ENCODE results near the gene FBXO31. TPM values are rescaled to one million over a fixed set of nuclear protein-coding genes. Genes with fewer than 3 reads are reported as not detected.
A peak's percentile ranks its signal among the peaks of the same experiment; 100 is the strongest.
"Not testable (repeated sequence)": the region's sequence is repeated elsewhere in the genome, so short reads cannot be mapped to it uniquely, and the experiment has no call there.

FBXO31 gene
- total RNA-seq, 1 donor from 2014 or later = 40.1 TPM

- no peak overlapping the region for H3K4me3 Mint-ChIP-seq (ENCODE audit: low read depth)
- peaks cover 41% of the 10 kb centered on the region for H3K4me1 Mint-ChIP-seq (ENCODE audit: low read depth)
These were observed 11.3 kb downstream of the FBXO31 start for GRCh38 chr16:87372305-87372704.

GRCh38 chr16:87371261-87371866, 12.2 kb downstream of the FBXO31 start:
- Mint-ChIP-seq H3K27me3 (ENCODE audit: low read depth) (no peaks in the 10 kb centered on the region), H3K27ac (no peak overlapping the region), H3K9me3 (no peaks in the 10 kb centered on the region), H3K4me3 (ENCODE audit: low read depth) (no peak overlapping the region), H3K36me3 (ENCODE audit: low read depth) (peaks cover 21% of the 10 kb centered on the region), H3K4me1 (ENCODE audit: low read depth) (peaks cover 36% of the 10 kb centered on the region)
- no peak for DNase-seq (ENCODE audit: low spot score)
- intact Hi-C loops (cut with micrococcal nuclease) = no loop called here

More at GRCh38 chr16:87372305-87372704, 11.3 kb downstream of the FBXO31 start:
- H3K27me3 Mint-ChIP-seq (ENCODE audit: low read depth) = no peaks in the 10 kb centered on the region
- peaks cover 29% of the 10 kb centered on the region for H3K36me3 Mint-ChIP-seq (ENCODE audit: low read depth)
- H3K9me3 Mint-ChIP-seq = no peaks in the 10 kb centered on the region
- no peak for DNase-seq (ENCODE audit: low spot score)
- H3K27ac Mint-ChIP-seq = no peak overlapping the region
- intact Hi-C loops (cut with micrococcal nuclease) = no loop called here

- no peak overlapping the region for H3K27ac Mint-ChIP-seq
- DNase-seq (ENCODE audit: low spot score) = no peak
- intact Hi-C loops (cut with micrococcal nuclease) = no loop called here
- peaks cover 36% of the 10 kb centered on the region for H3K4me1 Mint-ChIP-seq (ENCODE audit: low read depth)
- H3K27me3 Mint-ChIP-seq (ENCODE audit: low read depth) = no peaks in the 10 kb centered on the region
- no peak overlapping the region for H3K4me3 Mint-ChIP-seq (ENCODE audit: low read depth)
- no peaks in the 10 kb centered on the region for H3K9me3 Mint-ChIP-seq
- peaks cover 15% of the 10 kb centered on the region for H3K36me3 Mint-ChIP-seq (ENCODE audit: low read depth)
These were observed 13.5 kb downstream of the FBXO31 start for GRCh38 chr16:87369796-87370719.

- peak overlapping the region; percentile 10 for H3K27ac Mint-ChIP-seq
- no peak overlapping the region for H3K4me3 Mint-ChIP-seq (ENCODE audit: low read depth)
- DNase-seq (ENCODE audit: low spot score) = no peak
- peaks cover 16% of the 10 kb centered on the region for H3K36me3 Mint-ChIP-seq (ENCODE audit: low read depth)
- H3K9me3 Mint-ChIP-seq = no peaks in the 10 kb centered on the region
- no peaks in the 10 kb centered on the region for H3K27me3 Mint-ChIP-seq (ENCODE audit: low read depth)
- peaks cover 43% of the 10 kb centered on the region for H3K4me1 Mint-ChIP-seq (ENCODE audit: low read depth)
- intact Hi-C loops (cut with micrococcal nuclease) = no loop called here
These were observed 14.3 kb downstream of the FBXO31 start for GRCh38 chr16:87369117-87369765.

GRCh38 chr16:87368029-87368770, 15.4 kb downstream of the FBXO31 start:
- DNase-seq (ENCODE audit: low spot score) = no peak
- Mint-ChIP-seq H3K36me3 (ENCODE audit: low read depth) (peaks cover 20% of the 10 kb centered on the region), H3K4me3 (ENCODE audit: low read depth) (no peak overlapping the region), H3K9me3 (no peaks in the 10 kb centered on the region), H3K27me3 (ENCODE audit: low read depth) (no peaks in the 10 kb centered on the region), H3K27ac (peak overlapping the region; percentile 81), H3K4me1 (ENCODE audit: low read depth) (peaks cover 44% of the 10 kb centered on the region)
- intact Hi-C loops (cut with micrococcal nuclease) = no loop called here

- Mint-ChIP-seq H3K4me1 (ENCODE audit: low read depth) (peaks cover 44% of the 10 kb centered on the region), H3K27me3 (ENCODE audit: low read depth) (no peaks in the 10 kb centered on the region), H3K9me3 (no peaks in the 10 kb centered on the region), H3K4me3 (ENCODE audit: low read depth) (no peak overlapping the region), H3K36me3 (ENCODE audit: low read depth) (peaks cover 20% of the 10 kb centered on the region), H3K27ac (peak overlapping the region; percentile 81)
- intact Hi-C loops (cut with micrococcal nuclease) = no loop called here
- DNase-seq (ENCODE audit: low spot score) = no peak
These were observed 16.0 kb downstream of the FBXO31 start for GRCh38 chr16:87367529-87367928.

- Mint-ChIP-seq H3K9me3 (no peaks in the 10 kb centered on the region), H3K4me3 (ENCODE audit: low read depth) (no peak overlapping the region), H3K36me3 (ENCODE audit: low read depth) (peaks cover 21% of the 10 kb centered on the region), H3K27me3 (ENCODE audit: low read depth) (no peaks in the 10 kb centered on the region), H3K4me1 (ENCODE audit: low read depth) (peaks cover 44% of the 10 kb centered on the region), H3K27ac (peak overlapping the region; percentile 81)
- DNase-seq (ENCODE audit: low spot score) = no peak
- intact Hi-C loops (cut with micrococcal nuclease) = no loop called here
These were observed 16.6 kb downstream of the FBXO31 start for GRCh38 chr16:87366930-87367329.

GRCh38 chr16:87366288-87366687, 17.3 kb downstream of the FBXO31 start:
- peaks cover 25% of the 10 kb centered on the region for H3K36me3 Mint-ChIP-seq (ENCODE audit: low read depth)
- intact Hi-C loops (cut with micrococcal nuclease) = no loop called here
- H3K9me3 Mint-ChIP-seq = no peaks in the 10 kb centered on the region
- H3K27me3 Mint-ChIP-seq (ENCODE audit: low read depth) = no peaks in the 10 kb centered on the region
- peaks cover 41% of the 10 kb centered on the region for H3K4me1 Mint-ChIP-seq (ENCODE audit: low read depth)
- H3K4me3 Mint-ChIP-seq (ENCODE audit: low read depth) = no peak overlapping the region
- no peak overlapping the region for H3K27ac Mint-ChIP-seq
- DNase-seq (ENCODE audit: low spot score) = no peak

GRCh38 chr16:87365021-87365713, 18.4 kb downstream of the FBXO31 start:
- Mint-ChIP-seq H3K4me1 (ENCODE audit: low read depth) (peaks cover 42% of the 10 kb centered on the region), H3K36me3 (ENCODE audit: low read depth) (peaks cover 33% of the 10 kb centered on the region), H3K4me3 (ENCODE audit: low read depth) (no peak overlapping the region), H3K9me3 (no peaks in the 10 kb centered on the region), H3K27me3 (ENCODE audit: low read depth) (no peaks in the 10 kb centered on the region), H3K27ac (no peak overlapping the region)
- DNase-seq (ENCODE audit: low spot score) = no peak
- intact Hi-C loops (cut with micrococcal nuclease) = no loop called here

GRCh38 chr16:87363771-87364455, 19.7 kb downstream of the FBXO31 start:
- H3K27me3 Mint-ChIP-seq (ENCODE audit: low read depth) = no peaks in the 10 kb centered on the region
- H3K4me1 Mint-ChIP-seq (ENCODE audit: low read depth) = peaks cover 36% of the 10 kb centered on the region
- no peaks in the 10 kb centered on the region for H3K9me3 Mint-ChIP-seq
- H3K4me3 Mint-ChIP-seq (ENCODE audit: low read depth) = no peak overlapping the region
- intact Hi-C loops (cut with micrococcal nuclease) = no loop called here
- DNase-seq (ENCODE audit: low spot score) = no peak
- peak overlapping the region; percentile 33 for H3K27ac Mint-ChIP-seq
- H3K36me3 Mint-ChIP-seq (ENCODE audit: low read depth) = peaks cover 41% of the 10 kb centered on the region

GRCh38 chr16:87362828-87363559, 20.6 kb downstream of the FBXO31 start:
- H3K27ac Mint-ChIP-seq; intact Hi-C loops (cut with micrococcal nuclease); H3K27me3 Mint-ChIP-seq (ENCODE audit: low read depth); H3K4me3 Mint-ChIP-seq (ENCODE audit: low read depth); H3K9me3 Mint-ChIP-seq; DNase-seq (ENCODE audit: low spot score): not testable (repeated sequence)
- peaks cover 46% of the 10 kb centered on the region for H3K36me3 Mint-ChIP-seq (ENCODE audit: low read depth)
- peaks cover 27% of the 10 kb centered on the region for H3K4me1 Mint-ChIP-seq (ENCODE audit: low read depth)
